IPS-NIHi11 (cell line): ENCODE data around the gene PPT1.

Experiments
- DNase-seq: peaks from one replicate; pipeline ENCODE4 v3.0.0; 2012; ENCODE audit warnings: mixed read lengths, low spot score

Gene PPT1

DNA sequence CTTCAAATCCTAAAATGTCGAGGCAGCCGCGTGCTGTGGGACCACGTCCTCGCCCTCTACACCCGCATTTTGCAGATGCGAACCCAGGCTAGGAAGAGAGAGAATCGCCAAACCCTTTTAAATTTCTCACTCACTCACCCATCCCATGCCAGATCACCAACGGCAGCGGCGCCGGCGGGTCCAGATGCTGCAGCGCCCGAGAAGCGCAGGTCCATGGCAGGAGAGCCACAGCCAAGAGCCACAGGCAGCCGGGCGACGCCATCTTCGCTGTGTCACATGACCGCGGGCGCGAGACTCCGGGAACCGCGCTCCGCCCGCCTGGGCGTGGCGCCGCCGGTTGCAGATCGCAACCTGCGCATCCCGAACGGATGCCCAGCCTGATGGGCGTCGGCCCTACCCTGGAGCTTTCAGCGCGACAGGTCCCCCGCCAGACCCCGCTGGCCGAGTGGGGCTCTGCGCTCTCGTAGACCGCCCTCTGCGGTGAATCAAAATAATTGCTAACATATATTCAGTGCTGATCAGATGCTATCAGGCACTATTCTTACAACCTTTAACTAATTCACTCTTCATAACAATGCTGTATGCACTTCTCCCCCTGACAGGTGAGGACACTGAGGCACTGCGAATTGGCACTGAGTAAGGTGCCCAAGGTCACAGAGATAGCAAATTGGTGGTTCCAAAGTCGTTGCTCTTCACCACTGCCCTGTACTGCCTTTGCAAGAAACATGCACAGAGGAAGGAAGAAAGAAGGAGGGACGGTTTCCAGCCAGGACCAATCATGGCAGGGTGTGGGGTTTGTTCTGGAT, at the start of gene PPT1:
PPT1 (minus strand) TSS at position 276 of the 806 bp plus-strand sequence; CDS start at position 262, 14 bp downstream.
- peak; percentile 95 for DNase-seq

DNA sequence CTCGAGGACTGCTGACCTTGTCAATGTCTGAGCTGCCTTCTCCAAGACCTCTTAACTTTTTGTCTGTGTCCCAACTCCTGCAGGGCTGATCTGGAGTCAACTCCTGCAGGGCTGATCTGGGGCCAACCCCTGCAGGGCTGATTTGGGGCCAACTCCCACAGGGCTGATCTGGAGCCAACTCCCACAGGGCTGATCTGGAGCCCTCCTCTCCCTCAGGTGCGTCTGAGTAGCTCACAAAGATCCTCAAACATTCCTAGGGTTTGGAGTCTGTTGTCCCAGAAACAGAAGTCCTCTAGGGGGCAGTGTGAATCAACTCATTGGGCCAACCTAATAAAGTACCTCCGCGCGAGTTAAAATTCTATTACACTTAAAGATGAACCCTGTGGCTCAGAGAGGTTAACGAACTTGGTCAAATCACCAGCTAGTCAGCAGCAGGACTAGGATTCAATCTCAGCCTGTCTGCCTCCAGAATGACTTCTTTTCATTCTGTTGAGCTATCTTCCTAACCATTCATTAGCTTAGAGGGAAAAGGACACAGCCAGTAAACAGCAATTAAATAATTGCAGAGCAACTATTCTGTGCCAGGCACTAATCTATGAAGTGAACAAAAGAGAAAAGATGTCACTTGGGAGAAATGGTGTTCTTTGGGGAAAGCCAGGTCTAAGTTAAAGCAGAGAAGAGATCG, 47.0 kb upstream of the PPT1 start:
- peak; percentile 78 for DNase-seq

DNA sequence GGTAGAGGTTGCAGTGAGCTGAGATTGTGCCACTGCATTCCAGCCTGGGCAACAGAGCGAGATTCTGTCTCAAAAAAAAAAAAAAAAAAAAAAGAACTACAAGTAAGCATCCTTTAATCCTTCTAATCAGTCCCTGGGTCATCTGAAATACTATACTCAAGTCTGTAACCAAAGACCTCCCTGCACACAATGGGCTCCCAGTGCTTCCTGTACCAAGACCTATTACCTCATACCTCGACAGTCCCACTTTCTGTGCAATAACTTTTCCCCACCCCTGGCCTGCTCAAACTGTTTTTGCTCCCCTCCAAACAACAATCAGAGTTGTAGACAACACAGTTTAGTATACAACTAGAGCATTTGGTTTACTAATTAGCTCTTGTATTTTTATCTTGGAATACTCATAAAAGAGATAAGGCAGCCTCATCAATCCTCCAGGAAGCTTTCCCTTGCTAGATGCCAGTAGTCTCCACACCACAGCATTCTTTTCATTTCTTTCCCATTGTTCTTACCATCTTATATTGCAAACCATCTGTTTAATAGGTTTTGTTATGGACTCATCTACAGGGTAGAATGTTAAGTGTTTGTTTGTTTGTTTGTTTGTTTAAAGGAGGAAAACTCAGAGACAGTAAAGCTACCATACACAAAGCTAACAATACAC, 45.0 kb upstream of the PPT1 start:
- DNase-seq: no peak

DNA sequence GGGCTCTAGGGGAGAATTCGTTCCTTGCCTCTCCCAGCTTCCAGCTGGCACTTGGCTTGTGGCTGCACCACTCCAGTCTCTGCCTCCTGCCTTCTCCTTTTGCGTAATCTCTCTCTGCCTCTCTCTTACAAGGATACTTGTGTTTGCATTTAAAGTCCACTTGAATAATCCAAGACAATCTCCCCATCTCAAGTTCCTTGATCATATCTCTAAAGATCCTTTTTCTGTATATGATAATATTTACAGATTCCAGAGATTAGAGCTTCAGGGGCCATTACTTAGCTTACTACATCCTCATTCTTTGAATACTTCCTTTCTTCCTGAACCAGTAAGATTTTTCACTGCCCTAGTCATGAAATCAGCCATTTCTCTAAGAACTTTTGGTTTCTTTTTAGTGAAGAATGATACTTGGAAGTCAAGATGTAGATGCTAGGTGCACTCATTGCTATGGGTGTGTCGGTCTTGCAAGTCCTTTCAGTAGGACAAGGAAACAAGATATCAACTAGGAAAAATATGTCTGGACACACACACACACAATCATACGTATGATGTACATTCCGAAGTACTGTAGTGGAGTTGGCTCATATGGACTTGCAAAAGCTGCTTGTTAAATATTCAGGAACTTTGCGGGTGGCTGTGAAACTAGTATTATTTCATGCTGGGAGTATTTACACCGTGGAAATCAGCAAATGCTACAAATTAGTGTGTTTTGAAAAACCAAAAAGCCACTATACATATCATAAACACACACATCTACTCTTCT, 43.3 kb upstream of the PPT1 start:
- DNase-seq: no peak

DNA sequence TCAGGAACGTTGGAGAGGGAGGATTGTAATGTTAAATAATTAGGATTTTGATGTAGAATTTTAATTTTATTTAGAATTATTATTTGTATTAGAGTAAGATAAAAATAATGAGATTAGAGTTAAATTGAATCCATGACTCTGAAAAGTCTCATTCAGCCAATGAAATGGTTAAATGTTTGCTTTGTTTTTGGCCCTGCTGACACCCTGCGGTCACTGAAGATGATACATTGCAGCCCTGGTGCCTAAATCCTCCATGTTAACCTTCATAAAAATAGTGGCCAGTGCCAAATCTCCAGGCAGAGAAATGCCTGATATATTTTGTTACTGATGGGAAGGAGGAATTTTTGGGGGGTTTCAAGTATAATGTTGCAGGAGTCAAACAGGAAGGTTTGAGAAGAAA, 36.8 kb upstream of the PPT1 start:
- no peak for DNase-seq

DNA sequence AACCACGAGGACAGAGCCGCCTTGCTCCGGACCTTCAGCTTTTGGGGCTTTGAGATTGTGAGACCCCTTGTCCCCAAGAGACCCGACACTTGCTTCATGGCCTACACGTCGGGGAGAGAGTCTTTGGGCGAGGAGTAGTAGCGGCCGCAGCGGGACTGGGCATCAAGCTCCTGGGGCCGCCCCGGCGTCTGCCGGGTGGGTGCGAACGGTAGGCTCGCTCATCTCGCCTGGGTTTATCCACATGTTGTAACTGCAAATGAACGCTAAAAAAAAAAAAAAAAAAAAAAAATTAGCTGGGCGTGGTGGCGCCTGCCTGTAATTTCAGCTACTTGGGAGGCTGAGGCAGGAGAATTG, 36.2 kb upstream of the PPT1 start:
- DNase-seq: no peak

DNA sequence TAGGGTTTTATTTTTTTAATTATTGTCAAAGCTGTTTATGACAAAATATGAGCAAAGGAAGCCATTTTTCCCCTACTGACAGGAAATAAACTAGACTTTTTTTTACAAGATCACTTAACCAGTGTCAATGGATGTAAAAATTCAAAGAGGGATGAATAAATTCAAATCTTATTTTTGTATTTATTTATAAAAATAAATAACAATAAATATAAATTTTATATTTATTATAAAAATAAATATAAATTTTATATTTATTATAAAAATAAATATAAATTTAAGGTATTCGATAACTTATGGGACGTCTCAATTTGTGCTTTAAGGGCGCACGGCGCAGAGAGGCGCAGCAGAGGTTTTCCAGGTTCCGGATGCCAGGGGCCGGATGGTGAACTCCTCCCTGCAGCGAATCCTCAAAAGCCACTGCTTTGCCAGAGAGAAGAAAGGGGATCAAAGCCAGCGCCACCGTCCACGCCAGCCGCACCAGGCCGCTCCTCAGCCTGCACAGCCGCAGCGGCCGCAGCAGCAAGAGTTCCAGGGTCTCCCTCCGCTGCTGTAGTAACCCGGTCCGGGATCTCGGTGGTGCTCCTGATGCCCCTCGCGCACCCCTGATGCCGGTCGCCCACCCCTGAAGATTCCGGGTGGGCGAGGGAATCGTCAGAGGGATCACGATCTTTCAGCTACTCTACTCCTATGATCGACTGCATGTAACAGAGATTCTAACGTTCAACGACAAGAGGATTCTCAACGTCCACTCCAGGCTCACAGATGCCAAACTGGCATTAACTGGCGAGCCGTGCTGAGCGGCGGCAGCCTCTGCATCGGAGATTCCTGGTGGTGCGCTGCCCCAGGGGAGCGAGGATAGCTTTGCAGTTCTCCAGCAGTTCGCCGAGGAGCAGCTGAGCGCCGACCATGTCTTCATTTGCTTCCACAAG, 35.6 kb upstream of the PPT1 start:
- DNase-seq: no peak

DNA sequence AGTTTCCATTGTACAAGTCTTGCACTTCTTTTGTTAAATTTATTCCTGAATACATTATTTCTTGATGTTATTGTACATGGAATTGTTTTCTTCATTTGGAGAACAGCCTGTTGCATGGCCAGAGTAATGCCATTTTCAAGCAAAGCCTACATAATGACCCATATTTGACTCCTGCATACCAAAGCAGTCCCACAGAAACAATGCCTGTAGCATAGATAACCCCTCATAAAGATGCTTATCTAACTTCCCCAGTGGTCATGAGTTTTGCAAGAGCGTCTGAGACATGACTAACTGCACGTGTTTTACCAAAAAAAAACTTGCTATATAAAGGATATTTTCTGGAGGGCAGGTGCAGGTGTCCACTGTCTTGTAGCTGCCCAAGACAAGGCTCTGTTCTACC, 33.8 kb upstream of the PPT1 start:
- DNase-seq: no peak

DNA sequence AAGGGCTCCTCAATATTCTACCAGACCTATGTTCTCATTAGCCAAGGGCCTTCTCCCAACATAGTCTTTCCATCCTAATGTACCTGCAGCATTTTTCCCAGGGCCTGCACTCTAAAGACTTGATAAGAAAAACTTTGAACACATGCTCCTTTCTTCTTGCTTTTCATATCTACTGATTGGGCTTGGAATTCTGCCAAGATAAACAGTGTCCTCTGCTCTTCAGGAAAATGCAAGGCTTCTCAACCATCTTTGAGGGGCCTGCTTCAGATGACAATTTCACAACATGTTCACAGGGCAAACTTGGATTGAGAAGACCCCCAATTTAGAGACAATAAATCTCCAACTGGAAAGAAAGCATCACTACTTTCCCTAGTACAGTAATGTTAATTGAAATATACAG, 25.8 kb upstream of the PPT1 start:
- no peak for DNase-seq

DNA sequence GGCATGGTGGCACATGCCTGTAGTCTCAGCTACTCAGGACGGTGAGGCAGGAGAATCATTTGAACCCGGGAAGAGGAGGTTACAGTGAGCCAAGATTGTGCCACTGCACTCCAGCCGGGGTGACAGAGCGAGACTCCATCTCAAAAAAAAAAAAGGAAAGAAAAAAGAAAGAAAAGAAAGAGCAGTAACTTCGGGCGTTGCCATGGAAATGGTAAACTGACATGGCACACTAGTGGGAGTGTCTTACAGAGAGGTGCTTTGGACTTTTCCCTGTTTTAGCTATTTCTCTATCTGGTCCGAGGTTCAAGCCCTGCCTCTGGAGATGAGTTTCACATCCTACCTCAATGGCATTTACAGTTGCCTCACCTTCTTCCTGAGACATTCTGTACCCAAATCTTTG, 23.1 kb upstream of the PPT1 start:
- no peak for DNase-seq

DNA sequence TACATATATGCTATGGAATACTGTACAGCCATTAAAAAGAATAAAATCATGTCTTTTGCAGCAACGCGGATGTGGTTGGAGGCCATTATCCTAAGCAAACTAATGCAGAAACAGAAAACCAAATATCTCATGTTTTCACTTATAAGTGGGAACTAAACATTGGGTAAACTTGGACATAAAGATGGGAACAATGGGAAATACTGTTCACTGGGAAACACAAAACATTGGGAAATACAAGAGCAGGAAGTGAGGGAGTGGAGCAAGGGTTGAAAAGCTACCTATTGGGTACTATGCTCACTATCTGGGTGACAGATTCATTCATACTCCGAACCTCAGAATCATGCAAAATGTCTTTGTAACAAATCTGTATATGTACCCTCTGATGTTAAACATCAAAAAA, 17.3 kb upstream of the PPT1 start:
- DNase-seq: no peak

DNA sequence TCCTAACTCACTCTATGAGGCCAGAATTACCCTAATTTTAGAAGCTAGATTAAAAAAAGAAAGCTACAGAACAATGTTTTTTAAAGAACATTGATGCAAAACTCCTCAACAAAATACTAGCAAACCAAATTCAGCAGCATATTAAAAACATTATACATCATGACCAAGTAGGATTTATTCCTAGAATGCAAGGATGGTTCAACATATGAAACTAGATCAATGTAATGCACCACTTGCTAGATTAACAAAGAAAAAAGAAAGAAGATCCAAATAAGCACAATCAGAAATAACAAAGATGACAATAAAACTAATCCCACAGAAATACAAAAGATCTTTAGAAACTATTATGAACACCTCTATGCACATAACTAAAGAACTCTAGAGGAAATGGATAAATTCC, 13.3 kb upstream of the PPT1 start:
- no peak for DNase-seq

DNA sequence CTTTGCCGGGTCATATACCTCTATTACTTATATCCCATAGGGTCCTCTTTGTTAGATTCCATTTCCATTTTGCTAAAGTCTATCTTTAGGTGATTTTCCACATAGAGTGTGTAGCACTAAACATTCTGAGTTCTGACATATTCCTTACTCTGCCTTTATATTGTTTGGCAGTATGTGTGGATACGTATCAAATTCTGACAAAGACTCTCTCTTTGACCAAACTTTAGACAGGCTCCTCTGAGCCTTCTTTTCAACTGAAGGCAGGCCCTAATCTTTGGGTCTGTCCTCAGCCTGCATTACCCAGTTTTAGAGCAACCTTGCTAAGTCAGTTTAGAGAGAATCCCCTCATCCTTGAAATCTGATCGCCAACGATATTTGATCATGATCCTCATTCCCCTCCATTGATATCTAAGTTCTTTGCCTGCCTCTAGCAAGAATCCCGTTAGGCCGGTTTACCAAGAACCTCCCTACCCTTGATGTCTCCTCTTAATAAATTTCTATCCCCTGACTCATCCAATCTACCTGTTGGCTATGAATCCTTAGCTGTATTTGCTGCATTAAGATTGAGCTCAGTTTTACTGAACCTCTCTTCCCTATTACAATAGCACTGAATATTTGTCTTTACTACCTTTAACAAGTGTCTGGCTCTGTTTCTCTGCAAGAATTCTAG, 10.4 kb upstream of the PPT1 start:
- peak; percentile 39 for DNase-seq

DNA sequence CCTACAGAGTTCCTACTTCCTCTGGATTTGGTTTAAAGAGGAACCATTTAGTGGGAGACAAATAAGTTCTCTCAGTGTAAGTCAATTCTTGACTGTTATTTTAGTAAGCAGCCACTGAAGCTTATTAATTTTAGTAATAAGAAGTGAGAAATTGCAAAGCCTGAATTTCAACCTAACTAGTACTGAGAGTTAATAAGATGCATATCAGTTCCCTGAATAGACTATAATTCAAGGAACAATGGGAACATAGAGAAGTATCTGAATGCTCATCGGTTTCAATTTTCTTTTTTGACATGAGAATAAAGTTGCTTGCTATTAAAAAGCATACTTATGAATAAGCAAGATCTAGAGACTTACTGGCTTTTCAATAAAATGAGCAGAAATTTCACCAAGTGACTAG, 8.0 kb upstream of the PPT1 start:
- no peak for DNase-seq

DNA sequence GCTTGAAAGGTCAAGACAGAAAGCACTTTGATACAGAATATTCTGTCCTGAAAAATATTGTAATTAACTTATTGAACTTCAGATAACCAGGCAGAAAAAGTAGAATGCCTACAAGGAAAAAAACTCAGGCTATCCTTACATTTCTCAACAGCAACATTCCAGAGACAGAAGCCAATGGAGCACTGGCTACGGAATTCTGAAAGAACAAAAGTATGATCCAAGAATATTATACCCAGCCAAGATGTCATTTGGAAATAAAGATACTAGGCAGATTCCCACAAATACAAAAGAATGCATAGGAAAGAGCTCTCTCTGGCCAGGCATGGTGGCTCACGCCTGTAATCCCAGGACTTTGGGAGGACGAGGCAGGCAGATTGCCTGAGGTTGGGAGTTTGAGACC, 5.8 kb upstream of the PPT1 start:
- no peak for DNase-seq

DNA sequence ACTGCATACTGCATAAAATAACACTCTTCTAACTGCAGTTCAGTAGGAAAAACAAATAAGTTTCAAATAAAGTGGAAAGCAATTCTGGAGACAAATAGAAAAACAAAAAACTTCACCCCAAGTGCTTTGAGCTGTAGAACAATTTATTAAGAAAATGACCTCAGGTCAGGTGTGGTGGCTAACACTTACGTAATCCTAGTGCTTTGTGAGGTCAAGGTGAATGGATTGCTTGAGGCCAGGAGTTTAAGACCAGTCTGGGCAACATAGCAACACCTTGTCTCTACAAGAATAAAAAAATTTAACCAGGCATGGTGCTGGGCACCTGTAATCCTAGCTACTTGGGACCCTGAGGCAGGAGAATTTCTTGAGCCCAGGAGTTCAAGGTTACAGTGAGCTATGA, 5.0 kb upstream of the PPT1 start:
- DNase-seq: no peak

DNA sequence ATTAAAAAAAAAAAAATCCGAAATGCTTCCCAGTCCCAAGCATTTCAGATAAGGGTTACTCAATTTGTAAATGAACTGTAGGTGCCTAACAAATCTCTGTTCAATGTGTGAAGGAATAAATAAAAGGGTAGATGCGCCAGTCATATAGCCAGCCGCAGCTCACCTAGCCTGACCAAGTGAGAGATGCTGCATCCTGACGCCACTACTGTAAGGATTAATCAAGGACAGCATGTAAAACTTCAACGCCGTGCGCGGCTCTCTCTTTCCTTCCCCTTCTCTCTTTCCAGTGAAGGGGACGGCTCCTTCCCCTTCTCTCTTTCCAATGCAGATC, 441 bp downstream of the PPT1 start:
- peak; percentile 25 for DNase-seq

DNA sequence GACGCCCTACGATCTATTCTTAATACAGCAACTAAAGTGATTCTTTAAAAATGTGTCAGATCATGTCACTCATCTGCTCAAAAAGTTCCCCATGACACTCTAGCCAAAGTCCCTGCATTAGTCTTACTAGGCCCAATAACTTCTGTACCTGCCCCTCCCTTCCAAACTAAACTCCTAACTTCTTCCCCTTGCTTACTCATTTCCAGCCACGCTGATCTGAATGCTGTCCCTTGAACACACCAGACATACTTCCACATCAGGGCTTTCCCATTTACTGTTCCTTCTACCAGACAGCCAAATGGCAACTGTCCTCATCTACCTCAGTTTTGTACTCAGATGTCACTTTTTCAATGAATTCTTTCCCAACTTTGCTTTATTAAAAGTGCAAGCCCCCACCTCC, 1.2 kb downstream of the PPT1 start:
- no peak for DNase-seq

DNA sequence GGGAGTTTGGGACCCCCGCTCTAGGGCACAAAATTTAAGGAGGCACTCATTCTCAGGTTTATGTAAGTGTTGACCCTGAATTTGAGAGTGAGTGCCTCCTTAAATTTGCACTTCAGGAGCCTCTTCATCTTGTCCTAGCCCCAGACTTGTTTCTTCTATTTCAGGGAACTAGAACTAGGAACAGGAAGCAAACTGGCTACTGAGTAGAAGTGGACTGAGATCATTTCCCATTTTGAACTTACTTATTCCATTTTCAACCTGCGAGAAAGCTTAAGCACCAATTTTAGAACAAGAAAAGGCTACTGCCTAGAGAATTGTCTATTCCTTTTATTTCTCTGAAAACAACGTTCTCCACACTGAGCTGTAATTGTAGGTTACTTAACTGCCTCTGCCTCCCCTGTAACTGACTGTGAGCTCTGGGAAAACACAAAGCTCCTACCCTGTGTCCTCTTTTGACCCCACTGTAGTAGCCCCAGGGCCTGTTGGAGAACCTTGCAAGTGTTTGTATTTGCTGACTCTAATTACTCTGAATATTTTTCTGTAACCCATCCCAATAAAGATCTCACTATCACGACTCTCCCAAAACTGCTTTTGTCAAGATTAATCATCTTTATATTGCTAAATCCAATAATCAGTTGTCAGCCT, 2.5 kb downstream of the PPT1 start:
- DNase-seq: no peak
